GM19043 (cell line): Measurements from ENCODE around the gene FRMD4A.
A peak's percentile ranks its signal among the peaks of the same experiment; 100 is the strongest.
"Not testable (repeated sequence)": the region's sequence is repeated elsewhere in the genome, so short reads cannot be mapped to it uniquely, and the experiment has no call there.

Experiments
- ATAC-seq: cut with Tn5 transposase; IDR thresholded peaks from one replicate; pipeline ENCODE4 v1.9.1; 2021; ENCODE audit warnings: low read depth; ENCODE audit not compliant: unreplicated experiment

Gene FRMD4A

DNA sequence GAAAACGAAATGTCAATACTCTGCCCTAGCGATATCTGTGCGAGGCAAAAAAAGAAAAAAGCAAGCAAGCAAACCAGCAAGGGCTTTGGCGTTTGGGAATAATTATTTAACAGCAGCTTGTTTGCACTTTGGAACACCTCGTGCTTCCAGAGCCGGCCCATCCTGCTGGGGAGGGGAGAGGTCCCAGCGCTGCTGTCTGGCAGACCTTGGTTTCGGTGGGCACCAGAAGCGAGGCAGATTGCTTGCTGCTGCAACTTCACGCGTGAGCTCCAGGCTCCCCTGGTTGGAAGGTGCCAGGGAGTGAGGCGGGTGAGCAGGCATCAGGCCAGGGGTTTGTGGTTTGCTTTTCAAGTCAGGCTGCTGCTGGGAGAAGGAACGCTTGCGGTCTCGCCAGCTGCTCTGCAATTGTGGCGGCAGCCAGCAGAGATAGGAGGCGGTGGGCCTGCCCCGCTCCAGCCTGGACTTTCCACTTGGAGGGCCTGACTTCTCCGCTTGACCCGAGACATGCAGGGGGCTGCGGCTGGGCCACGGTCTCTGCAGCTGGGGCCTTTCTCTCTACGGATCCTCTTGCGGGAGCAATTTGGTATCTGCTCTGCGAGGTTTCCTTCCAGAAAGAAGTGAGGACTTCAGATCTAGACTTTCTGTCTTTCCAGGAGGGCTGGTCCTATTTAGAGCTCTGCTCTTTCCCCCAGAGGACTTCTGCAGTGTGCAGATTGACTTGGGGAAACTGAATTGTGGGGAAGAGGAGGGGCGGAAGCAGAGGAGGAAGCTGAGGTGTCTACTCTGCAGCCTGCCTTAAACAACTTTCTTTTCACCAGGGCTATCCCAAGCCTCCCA is 612.6 kb downstream of the FRMD4A start:
- ATAC-seq, result no peak

DNA sequence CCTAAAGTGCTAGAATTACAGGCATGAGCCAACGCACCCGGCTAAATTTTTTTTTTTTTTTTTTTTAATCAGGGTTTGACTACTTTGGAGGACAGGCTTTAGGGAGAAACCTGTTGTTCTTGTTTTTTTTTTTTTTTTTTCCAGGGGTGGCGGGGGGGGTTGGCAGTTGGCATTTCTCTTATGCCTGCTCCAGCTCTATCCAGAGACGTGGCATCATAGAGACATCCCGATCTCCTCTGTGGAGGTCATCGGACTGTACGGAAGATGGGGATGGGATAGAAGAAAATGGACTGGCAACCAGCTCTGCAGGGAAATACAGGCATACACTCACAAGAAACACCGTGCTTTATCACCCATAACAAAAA is 613.2 kb downstream of the FRMD4A start:
- ATAC-seq, result no peak

DNA sequence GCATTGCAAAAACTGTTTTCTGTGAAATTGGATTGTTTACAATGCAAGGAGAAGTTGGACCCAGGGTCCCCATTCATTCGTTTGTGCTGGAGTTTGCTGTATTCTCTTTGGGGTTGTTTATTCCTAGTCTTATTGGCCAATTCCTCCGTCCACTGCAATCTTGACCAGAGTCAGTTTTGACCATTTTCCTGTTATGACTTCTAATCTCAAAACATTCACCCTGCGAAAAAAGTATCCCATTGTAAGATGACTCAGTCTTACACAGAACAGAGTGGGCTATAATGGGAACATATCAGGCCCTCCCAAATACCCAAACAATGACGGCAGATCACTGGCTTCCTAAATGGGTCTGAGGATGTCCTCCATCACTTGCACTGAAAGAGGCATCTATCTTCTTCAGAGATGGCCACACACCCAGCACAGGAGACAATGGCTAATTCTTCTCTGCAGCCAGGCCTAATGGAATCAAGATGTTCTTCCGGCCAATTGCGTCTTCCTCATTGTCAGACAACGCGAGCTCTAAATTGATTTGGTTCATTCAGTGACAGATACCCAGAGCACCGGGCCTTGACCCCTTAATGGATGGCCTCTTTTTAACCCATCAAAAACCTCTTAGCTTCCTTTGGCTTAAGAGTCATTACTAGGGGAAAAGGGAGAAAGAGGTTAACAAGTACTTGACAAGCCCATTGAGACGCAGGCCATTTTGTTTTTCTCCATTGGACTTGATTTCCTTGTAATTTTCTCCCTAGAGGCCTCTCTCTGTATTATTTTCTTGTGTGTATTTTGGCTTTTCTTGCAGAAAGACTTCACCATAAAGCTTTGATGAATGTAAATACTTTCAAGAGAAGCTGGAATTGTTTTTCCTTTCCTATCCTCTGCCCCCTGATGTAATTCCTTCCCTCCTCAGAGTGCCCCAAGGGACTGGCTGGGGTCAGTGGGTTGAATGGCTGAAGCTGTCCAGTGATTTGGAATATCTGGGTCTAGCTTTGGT is 614.3 kb downstream of the FRMD4A start:
- ATAC-seq, result no peak

DNA sequence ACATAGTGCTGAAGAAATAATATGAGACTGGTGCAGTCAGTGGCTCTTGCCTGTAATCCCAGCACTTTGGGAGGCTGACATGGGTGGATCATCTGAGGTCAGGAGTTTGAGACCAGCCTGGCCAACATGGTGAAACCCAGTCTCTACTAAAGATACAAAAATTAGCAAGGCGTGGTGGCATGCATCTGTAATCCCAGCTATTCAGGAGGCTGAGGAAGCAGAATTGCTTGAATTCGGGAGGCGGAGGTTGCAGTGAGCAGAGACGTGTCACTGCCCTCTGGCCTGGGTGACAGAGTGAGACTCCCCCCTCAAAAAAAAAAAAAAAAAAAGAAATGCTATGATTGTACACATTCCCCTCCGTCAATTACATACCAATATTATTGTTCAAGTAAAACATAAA is 615.1 kb downstream of the FRMD4A start:
- not testable (repeated sequence) for ATAC-seq

DNA sequence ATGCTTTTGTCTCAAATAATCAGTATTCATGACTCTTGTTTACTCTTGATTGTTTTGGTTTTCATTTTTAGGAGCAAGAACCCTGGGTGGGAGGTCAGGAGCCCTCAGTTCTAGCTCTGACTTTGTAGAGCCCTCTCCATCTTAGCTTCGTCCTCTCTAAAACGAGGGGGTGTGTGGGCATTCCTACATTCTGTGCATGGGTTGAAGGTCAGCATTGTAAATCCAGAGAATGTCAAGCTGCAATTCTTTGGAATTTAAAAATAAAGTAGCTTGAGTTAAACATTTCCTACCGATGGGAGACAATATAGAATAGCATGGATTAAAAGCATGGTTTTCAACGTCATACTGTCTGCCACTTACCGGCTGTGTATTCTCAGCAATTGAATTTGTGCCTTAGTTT is 615.6 kb downstream of the FRMD4A start:
- no peak for ATAC-seq

DNA sequence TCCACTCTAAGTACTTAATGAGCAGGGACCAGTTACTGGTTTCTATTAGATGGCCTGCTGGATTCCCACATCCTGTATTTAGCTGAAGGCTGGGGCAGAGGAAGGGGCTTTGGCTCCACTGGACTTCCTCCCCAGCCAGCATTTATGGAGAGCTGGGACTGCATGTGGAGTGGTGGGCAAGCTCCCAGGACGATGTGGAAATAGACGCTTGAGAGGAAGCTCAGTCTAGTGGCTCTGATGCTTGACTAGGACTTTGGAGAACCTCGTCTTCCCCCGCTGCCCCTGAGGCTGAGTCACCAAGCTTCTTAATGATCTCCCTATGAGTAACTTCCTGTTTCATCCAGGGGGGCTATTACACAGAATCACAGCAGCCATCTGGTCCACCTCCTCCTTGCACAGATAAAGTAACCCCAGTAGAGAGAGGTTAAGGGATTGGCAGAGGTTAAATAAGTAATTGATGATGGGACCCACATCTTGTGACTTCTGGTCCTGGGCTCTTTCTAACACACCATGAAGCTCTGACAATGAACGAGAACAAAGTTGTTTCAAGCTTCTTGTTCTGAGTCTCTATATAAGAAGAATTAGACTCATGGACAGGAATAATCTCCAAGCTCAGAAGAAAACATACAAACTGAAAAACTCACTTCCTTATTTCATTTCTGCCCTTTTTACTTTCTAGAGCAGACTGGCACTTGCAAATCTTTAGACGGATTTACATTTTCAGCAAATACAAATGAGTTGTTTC is 617.7 kb downstream of the FRMD4A start:
- ATAC-seq, result peak; percentile 71

DNA sequence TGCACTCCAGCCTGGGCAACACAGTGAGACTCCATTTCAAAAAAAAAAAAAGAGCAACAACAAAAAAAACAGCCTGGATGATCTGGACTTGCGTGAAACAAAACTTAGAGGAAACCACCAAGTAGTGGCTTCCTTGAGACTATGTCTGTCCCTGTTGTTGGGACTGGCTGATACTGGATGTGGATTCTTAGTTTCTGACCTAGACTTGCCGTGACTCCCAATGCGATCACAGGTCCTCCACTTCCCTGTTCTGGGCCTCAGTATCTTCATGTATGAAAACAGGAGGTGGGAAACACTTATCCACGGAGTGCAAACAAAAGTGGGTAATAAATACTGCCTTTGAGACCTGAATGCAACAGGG is 618.3 kb downstream of the FRMD4A start:
- no peak for ATAC-seq

DNA sequence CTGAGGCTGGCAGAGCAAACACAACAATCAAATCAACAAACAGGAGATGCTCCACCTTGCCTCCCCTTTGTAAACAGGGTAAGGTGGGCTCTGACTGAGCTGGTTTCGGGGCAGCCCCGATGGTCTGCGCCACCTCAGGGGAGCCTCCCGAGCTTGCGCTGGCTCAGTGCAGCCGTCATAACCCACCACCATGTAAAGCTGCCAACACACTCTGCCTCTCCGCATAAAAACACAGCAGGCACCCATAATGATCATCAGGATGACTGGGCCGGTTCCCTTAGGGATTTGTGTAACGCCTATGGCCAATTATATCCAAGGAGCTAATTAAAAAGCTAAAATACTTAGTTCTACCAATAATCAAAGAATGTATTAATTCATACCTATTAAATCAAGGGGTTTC is 619.4 kb downstream of the FRMD4A start:
- no peak for ATAC-seq

DNA sequence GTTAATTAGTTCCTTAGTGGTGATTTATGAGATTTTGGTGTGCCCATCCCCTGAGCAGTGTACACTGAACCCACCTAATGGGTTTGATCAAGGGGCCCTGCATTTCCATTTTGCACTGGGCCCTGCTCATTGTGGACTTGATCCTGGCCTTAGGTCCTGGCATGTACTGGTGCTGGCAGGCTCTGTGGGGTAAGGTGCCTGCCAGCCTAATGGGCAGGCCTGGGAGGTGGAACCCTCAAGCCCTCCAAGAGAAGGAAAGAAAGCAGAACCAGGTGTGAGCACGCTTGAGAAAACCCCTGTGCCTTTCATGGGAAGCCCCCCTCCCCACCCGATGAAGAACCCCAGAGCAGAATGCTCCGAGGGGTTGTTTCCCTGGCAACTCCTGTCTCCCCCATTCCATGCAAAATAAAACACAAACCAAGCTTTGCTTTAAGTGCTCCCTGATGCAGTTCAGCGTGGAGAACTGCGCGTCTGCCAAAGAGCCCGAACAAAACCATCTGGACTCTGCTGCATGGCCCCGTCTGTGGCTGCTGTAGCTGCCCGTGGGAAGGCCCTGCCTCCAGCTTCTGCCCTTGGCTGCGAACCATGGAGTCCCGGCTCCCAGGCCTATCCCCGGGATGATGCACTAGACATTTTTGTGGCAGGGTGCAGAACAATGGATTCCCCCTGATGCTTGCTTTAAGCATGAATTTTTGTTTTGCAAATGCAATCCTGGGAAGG is 620.6 kb downstream of the FRMD4A start:
- no peak for ATAC-seq

DNA sequence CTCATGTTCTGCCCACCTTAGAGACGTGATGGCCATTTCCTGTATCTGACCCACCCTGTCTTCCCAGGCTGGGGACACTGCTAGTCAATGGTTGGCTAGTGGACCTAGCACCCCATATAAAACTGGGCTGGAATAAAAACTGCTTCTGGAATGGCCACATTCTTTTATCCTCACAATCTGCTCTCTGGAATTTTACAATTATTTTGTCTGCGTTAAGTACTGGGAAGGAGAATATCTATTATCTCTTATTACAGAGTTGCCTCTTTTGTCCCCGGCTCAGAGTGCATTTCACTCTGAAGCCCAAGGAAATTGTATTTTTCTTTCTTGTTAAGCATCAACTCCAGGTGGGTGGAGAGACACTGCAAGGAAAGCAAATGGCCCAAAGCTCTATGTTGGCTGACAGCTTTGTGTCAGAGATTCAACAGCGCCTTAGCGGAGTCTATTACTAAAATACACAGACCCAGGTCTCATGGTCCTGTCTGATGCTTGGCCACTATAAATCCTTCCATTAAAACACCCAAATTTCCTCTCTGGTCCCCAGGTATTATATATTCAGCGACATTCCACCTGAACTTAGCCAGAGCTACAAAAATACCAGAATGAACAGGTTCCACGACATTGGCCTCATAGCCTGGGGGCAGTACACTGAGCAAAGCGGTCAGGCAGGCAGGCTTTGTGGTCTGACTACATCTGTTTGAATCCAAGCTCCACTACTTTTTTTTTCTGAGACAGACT is 622.3 kb downstream of the FRMD4A start:
- ATAC-seq, result no peak

DNA sequence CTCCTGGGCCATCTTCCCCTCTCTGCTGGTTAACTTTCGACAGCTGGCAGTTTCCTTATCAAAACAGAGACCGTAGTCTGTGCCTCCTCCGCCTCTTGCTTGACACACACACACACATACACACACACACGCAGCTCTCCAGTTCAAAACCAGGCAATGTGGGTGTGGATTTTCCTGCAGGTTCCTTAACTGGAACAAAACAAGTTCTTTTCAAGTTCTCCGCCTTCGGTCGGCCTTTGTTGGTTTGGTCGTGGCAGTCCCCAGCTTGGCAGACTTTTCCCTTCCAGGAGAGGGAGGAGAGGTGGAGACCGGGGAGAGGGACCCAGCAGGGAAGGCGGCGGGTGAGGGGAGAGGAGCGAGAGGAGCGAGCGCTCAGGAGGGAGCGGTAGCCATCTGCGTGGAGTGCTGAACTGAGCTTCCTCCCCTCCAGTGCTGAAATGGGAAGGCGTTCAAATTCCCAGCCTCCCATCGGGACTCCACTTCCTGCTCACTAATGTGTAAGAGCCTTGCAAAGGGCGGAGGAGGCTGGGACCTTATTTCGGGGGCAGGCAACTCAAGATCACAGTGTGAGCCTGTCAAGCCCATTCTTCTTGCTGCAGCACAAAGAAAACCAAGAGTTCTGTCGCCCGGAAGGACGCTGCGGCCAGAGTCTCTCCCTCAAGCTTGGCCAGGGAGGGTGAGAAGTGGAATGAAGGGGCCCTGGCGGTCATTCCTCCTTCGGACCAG is 623.4 kb downstream of the FRMD4A start:
- ATAC-seq, result no peak

DNA sequence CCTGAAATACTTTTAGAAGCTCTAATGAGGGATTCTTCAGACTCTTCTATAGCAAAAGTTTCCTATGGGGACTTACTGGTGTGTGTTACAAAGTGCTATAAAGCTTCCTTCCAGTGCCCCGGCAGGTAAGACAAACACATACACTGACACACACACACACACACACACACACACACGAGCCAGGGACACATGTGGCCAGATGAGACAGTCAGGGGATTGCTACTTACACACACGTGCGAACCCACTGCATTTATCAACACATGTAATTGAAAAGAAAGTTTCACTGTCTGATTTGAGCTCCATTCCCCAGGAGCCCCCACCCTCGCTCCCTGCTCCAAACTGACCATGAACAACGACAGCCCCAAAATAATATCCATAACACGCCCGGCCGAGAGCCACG is 624.1 kb downstream of the FRMD4A start:
- ATAC-seq, result no peak

DNA sequence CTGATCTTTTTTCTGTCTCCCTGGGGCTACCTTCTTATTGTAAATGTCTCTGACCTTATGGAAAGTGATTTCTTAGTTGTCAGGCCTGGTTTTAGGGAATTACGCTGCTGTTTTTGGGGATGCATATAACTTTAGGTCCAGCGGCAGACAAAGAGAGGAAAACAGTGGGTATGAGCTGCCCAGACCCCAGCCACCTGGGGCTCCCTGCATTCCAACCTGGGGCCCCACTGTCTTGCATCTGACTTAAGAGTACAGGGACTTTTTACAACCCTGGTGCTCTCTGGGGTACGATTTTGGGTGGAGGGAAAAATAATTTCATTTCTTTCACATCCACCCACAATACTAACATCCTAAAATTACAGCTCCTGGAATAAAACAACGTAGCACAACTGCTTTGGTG is 624.5 kb downstream of the FRMD4A start:
- no peak for ATAC-seq

DNA sequence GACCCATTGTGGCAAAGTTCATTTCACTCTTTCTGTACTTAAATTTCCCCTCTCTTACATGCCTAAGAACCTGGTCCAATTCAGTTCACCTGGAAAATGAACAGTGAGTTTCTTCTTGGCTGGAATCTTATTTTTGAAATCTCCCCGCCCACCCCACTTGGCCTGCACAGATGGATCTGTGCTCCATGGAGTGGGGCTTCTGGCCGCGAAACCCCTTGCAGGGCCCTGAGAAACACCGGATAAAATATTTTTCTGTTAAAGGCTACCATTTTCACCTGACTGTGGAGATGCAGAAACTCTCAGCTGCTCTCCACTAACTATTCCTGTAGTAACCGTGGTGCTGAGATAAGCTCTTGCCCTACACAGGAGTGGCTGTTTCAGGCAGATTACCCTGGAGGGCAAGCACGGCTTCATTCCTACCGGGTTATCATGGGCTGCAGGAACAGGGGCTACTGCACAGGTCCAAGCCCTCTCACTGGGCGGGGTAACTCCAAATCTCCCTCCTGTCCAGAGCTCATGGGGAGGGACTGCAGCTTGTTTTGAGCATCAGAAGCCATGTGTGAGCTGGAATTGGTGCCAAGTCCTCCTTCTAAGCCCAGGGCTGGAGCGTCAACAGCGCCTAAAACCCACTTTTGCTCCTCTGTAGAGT is 625.1 kb downstream of the FRMD4A start:
- no peak for ATAC-seq

DNA sequence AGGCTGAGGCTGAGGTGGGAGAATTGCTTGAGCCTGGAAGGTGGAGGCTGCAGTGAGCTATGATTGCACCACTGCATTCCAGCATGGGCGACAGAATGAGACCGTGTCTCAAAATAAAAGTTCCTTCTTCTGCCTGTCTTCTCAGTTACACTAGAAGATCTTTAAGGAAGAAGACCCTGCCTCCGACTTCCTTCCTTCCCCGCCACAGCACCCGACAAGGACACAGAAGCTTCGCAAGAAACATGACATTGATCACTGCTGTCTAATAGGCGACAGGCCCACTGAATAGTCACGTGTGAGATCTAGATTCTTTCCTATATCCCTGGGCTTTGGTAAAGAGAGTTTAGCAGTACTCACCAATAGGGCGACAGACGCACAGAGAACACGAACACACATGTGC is 625.8 kb downstream of the FRMD4A start:
- ATAC-seq, result no peak

DNA sequence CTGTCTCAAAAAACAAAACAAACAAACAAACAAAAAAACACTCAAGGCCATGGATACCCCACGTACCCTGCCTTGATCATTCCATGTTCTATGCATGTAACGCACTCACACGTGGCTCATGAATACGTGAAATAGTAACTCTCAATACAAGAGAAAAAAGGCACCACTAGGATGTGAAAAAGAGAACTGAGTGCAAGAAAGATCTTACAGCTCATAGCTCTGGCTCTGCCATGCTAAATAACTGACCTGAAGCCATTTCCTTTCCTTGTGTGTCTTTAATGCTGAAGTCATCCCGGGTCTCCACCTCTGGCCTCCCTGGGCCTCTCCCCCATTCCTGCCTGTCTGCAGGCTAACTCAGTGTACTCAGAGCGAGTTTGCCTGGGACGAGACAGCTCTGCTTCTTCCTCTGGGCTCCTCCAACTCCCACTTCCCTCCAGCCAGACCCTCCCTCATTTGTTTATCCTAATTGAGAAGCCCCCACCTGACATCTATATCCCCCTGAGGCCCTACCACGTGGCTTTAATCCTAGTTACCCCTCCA is 626.7 kb downstream of the FRMD4A start:
- ATAC-seq, result no peak

DNA sequence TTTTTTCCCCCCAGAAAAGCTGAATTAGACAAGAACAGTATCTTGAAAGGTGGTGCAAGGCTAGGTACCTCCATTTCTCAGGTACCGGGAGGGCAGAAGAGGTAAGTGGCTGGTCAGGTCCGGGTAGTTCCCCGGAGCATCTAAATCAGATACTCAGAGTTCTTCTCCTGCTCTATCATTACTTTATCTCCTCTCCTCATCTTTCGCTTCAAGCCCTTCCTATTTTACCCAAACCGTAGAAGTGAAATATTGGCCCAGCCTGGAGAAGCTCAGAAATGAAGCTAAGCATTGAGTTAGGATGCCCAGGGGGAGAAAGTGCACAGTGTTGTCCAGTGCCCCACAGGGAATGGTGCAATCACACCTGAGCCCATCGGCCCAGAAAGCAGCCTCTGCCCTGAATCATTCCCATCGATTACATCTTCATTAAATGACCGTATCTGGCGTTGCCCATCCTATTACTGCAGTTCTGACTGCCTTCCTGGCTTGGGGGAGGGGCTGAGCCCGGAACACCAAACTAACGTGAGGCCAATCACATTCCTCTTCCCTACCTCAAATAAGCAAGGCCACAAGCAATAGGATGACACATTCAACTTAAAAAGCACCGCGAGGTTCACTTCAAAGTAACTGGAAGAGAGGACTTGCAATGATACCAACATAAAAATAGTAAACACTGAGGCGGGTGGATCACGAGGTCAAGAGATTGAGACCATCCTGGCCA is 627.5 kb downstream of the FRMD4A start:
- no peak for ATAC-seq
